Ascending aorta (tissue), 2 donors: ENCODE measurements around the gene HIC1. TPM values are rescaled to one million over a fixed set of nuclear protein-coding genes. Genes with fewer than 3 reads are reported as not detected.

Experiments used
- DNase-seq, 2 donors: peaks; one replicate each; pipeline ENCODE4 v3.0.0-alpha.2; 2019; ENCODE audit warnings: low spot score in 2 of 2
- H3K27ac ChIP-seq, 2 donors: fragments of 200-600 bp; sonication (generic); one replicate each; pipeline ENCODE4 v1.5.1; 2016 to 2017; ENCODE audit warnings: mild to moderate bottlenecking in 1 of 2
- H3K27me3 ChIP-seq: fragments of 200-600 bp; sonication (generic); one replicate; pipeline ENCODE4 v1.5.1; 2017
- H3K36me3 ChIP-seq, 2 donors: fragments of 200-600 bp; sonication (generic); one replicate each; pipeline ENCODE4 v1.5.1; 2016
- H3K4me1 ChIP-seq, 2 donors: fragments of 200-600 bp; sonication (generic); one replicate each; pipeline ENCODE4 v1.5.1; 2016 to 2017; ENCODE audit warnings: mild to moderate bottlenecking in 1 of 2
- H3K4me3 ChIP-seq, 2 donors: fragments of 200-600 bp; sonication (generic); one replicate each; pipeline ENCODE4 v1.5.1; 2016 to 2017; ENCODE audit warnings: mild to moderate bottlenecking in 1 of 2
- H3K9me3 ChIP-seq, 2 donors: fragments of 200-600 bp; sonication (generic); one replicate each; pipeline ENCODE4 v1.5.1; 2016
- CTCF ChIP-seq, 3 experiments: fragments of 200-600 bp in 2 of 3; fragments of 450-650 bp in 1 of 3; sonication (generic) in 2 of 3; IDR thresholded peaks; one replicate each; pipeline ENCODE4 v1.5.1; 2016 to 2019; ENCODE audit warnings: antibody characterized with exemption in 3 of 3, mild to moderate bottlenecking in 1 of 3, moderate library complexity in 1 of 3
- intact Hi-C: fragments of 100-400 bp; cut with DNase I; formaldehyde crosslinking; loops from one replicate; pipeline ENCODE4 v1.15.1; 2023
- total RNA-seq: library from RNA; depleted of rRNA; stranded (reverse); fragments of >200 nt; gene quantifications from one replicate; pipeline ENCODE4 v1.1.0, GENCODE V29; 2016

The HIC1 gene
- total RNA-seq, 1 donor from 2014 or later = 131 TPM

- Histone ChIP-seq H3K36me3 (peaks cover 18 to 39% of the 10 kb centered on the region in 2 donors), H3K27ac (peak overlapping the region; percentile 59 to 67), H3K4me1 (peaks cover 0 to 33% of the 10 kb centered on the region in 2 donors), H3K9me3 (no peaks in the 10 kb centered on the region), H3K4me3 (no peak overlapping the region), H3K27me3 (no peaks in the 10 kb centered on the region)
- DNase-seq = no peak
- intact Hi-C loops = no loop called here
- TF ChIP-seq CTCF (IDR thresholded peaks at IDR 0.05) = no peak
These were observed 29.3 kb downstream of the HIC1 start for GRCh38 chr17:2084036-2084765.

- peak overlapping the region; percentile 59 to 67 for H3K27ac ChIP-seq
- no peak for DNase-seq
- no peak overlapping the region for H3K4me3 ChIP-seq
- intact Hi-C loops = no loop called here
- TF ChIP-seq CTCF (IDR thresholded peaks at IDR 0.05) = no peak
- H3K27me3 ChIP-seq = no peaks in the 10 kb centered on the region
- peaks cover 18 to 32% of the 10 kb centered on the region in 2 donors for H3K36me3 ChIP-seq
- H3K9me3 ChIP-seq = no peaks in the 10 kb centered on the region
- peaks cover 0 to 38% of the 10 kb centered on the region in 2 donors for H3K4me1 ChIP-seq
These were observed 30.1 kb downstream of the HIC1 start for GRCh38 chr17:2084766-2085647.

- no peak for TF ChIP-seq CTCF (IDR thresholded peaks at IDR 0.05)
- Histone ChIP-seq H3K4me1 (peaks cover 0 to 42% of the 10 kb centered on the region in 2 donors), H3K27ac (peak overlapping the region; percentile 59 to 67), H3K9me3 (no peaks in the 10 kb centered on the region), H3K36me3 (peaks cover 13 to 26% of the 10 kb centered on the region in 2 donors), H3K27me3 (no peaks in the 10 kb centered on the region), H3K4me3 (no peak overlapping the region)
- intact Hi-C loops = no loop called here
- no peak for DNase-seq
These were observed 30.7 kb downstream of the HIC1 start for GRCh38 chr17:2085648-2085949.

- Histone ChIP-seq H3K9me3 (no peaks in the 10 kb centered on the region), H3K27ac (peak overlapping the region; percentile 1 to 59), H3K36me3 (peaks cover 7 to 20% of the 10 kb centered on the region in 2 donors), H3K4me1 (peaks cover 0 to 48% of the 10 kb centered on the region in 2 donors), H3K4me3 (no peak overlapping the region), H3K27me3 (no peaks in the 10 kb centered on the region)
- intact Hi-C loops = no loop called here
- no peak for DNase-seq
- no peak for TF ChIP-seq CTCF (IDR thresholded peaks at IDR 0.05)
These were observed 31.4 kb downstream of the HIC1 start for GRCh38 chr17:2086306-2086705.

- TF ChIP-seq CTCF (IDR thresholded peaks at IDR 0.05) = no peak
- Histone ChIP-seq H3K9me3 (no peaks in the 10 kb centered on the region), H3K27me3 (no peaks in the 10 kb centered on the region), H3K4me1 (peaks cover 0 to 49% of the 10 kb centered on the region in 2 donors), H3K27ac (peak overlapping the region in 1 of 2 donors; percentile 76), H3K4me3 (no peak overlapping the region), H3K36me3 (peaks cover 0 to 6% of the 10 kb centered on the region in 2 donors)
- peak in 1 of 2 donors; percentile 81 for DNase-seq
- intact Hi-C loops = no loop called here
These were observed 32.8 kb downstream of the HIC1 start for GRCh38 chr17:2087597-2088211.
